K562 (cell line): ENCODE measurements around the gene TRIM62. TPM values are rescaled to one million over a fixed set of nuclear protein-coding genes. Genes with fewer than 3 reads are reported as not detected.
"Not testable (repeated sequence)": the region's sequence is repeated elsewhere in the genome, so short reads cannot be mapped to it uniquely, and the experiment has no call there.

Experiments
- ATAC-seq: fragments of 200-7000 bp; cut with Tn5 transposase; 3 replicates; pipeline ENCODE4 v1.9.1; 2020; ENCODE audit warnings: moderate library complexity
- BruUV-seq: library from RNA; stranded (reverse); fragments of 400-500 nt; replicated peaks from 2 replicates; lab custom pipeline; 2021; lab: Mats Ljungman, UMichigan
- CTCF ChIA-PET: fragments of 300-600 bp; formaldehyde crosslinking; extraction: SDS; loops from one replicate; lab custom pipeline; 2021; ENCODE audit warnings: low intra/inter-chr PET ratio; lab: Yijun Ruan, JAX
- POLR2A ChIA-PET: fragments of 300-600, 350-650 bp; sonication (Branson Sonifier 250); formaldehyde crosslinking; extraction: SDS; loops from one replicate; lab custom pipeline; 2021; ENCODE audit warnings: antibody characterized with exemption, inconsistent platforms; lab: Yijun Ruan, JAX
- DNase-seq, 4 experiments: peaks; one replicate each; pipeline versions ENCODE4 v3.0.0 to v3.0.0-alpha.2; 2011 to 2018; ENCODE audit warnings: low spot score in 3 of 4, mixed read lengths in 3 of 4; ENCODE audit errors: extremely low read depth in 1 of 4
- FAIRE-seq: peaks from 2 replicates; lab custom pipeline; 2011; peaks lifted over from hg19 to GRCh38; lab: Jason Lieb, UNC
- H2AFZ ChIP-seq: 2 replicates; pipeline ENCODE4 v1.6.0; 2011; ENCODE audit warnings: low read depth, low read length, control low read depth, inconsistent platforms
- H3K27ac ChIP-seq: fragments of 200-600 bp; 3 replicates; pipeline ENCODE4 v1.8.0; 2011; ENCODE audit warnings: low read depth, mild to moderate bottlenecking, control low read depth, inconsistent platforms, low read length, moderate library complexity, mixed read lengths; ENCODE audit errors: extremely low read depth
- H3K27me3 ChIP-seq, 2 experiments: fragments of 300-600 bp in 1 of 2; 2 replicates in 1 of 2; 3 replicates in 1 of 2; pipeline versions ENCODE4 v1.6.0 to v1.8.0; 2011; ENCODE audit warnings: inconsistent platforms in 2 of 2, low read length in 2 of 2, mild to moderate bottlenecking in 1 of 2, mixed read lengths in 1 of 2, moderate library complexity in 1 of 2; ENCODE audit not compliant: control insufficient read depth in 2 of 2, insufficient read depth in 2 of 2
- H3K36me3 ChIP-seq: fragments of 300-600 bp; 3 replicates; pipeline ENCODE4 v1.8.0; 2011; ENCODE audit warnings: mild to moderate bottlenecking, low read length, inconsistent platforms; ENCODE audit not compliant: control insufficient read depth, insufficient read depth
- H3K4me1 ChIP-seq, 2 experiments: fragments of 200-600 bp in 1 of 2; replicated peaks in 1 of 2; 2 replicates in 1 of 2; 3 replicates in 1 of 2; pipeline versions ENCODE4 v1.5.1 to v1.8.0; 2011; ENCODE audit warnings: inconsistent platforms in 2 of 2, low read length in 2 of 2, mild to moderate bottlenecking in 1 of 2, mixed read lengths in 1 of 2, moderate library complexity in 1 of 2; ENCODE audit not compliant: control insufficient read depth in 2 of 2, insufficient read depth in 2 of 2
- H3K4me2 ChIP-seq: 2 replicates; pipeline ENCODE4 v1.6.1; 2011; ENCODE audit warnings: low read length, control low read depth, inconsistent platforms, mixed read lengths; ENCODE audit not compliant: insufficient read depth
- H3K4me3 ChIP-seq: fragments of 200-600 bp; sonication (generic), shearing (Covaris generic); 2 replicates; pipeline ENCODE4 v1.5.1; 2016; ENCODE audit warnings: control low read depth, inconsistent platforms
- H3K79me2 ChIP-seq: fragments of 200-600 bp; 3 replicates; pipeline ENCODE4 v1.8.0; 2011; ENCODE audit warnings: low read length, inconsistent platforms; ENCODE audit not compliant: control insufficient read depth, insufficient read depth
- H3K9ac ChIP-seq, 2 experiments: 2 replicates each; pipeline versions ENCODE4 v1.6.0 to v1.6.1; 2011; ENCODE audit warnings: low read depth in 2 of 2, low read length in 2 of 2, control low read depth in 1 of 2, inconsistent platforms in 1 of 2, mild to moderate bottlenecking in 1 of 2, mixed read lengths in 1 of 2; ENCODE audit not compliant: insufficient read depth in 1 of 2
- H3K9me1 ChIP-seq: one replicate; pipeline ENCODE4 v1.6.0; 2011; ENCODE audit warnings: inconsistent platforms, mild to moderate bottlenecking, low read length, moderate library complexity; ENCODE audit not compliant: control insufficient read depth, insufficient read depth
- H3K9me3 ChIP-seq: replicated peaks from 2 replicates; pipeline ENCODE4 v1.5.1; 2011; ENCODE audit warnings: low read depth, low read length, inconsistent platforms; ENCODE audit not compliant: control insufficient read depth, insufficient read depth
- H4K20me1 ChIP-seq: replicated peaks from 2 replicates; pipeline ENCODE4 v1.6.1; 2011; ENCODE audit warnings: low read length, inconsistent platforms, mixed read lengths; ENCODE audit not compliant: control insufficient read depth, insufficient read depth
- TGIF2 ChIP-seq: sonication (generic); formaldehyde crosslinking; IDR thresholded peaks from 2 replicates; pipeline ENCODE4 v1.8.1; 2022; ENCODE audit warnings: mild to moderate bottlenecking, missing genetic modification reagents, moderate library complexity
- TRIM28 ChIP-seq: fragments of 450-650 bp; IDR thresholded peaks from 2 replicates; pipeline ENCODE4 v1.6.1; 2017
- ZFP30 ChIP-seq: fragments of 250-450 bp; sonication (Bioruptor Pico); IDR thresholded peaks from 2 replicates; pipeline ENCODE4 v1.8.0; 2022; ENCODE audit warnings: moderate library complexity, mild to moderate bottlenecking, inconsistent platforms, borderline replicate concordance
- WGBS: fragments of 100-300 bp; shearing (Covaris generic); methylation state at CpG from one replicate; pipeline ENCODE4 v1.1.6; 2016; ENCODE audit warnings: low coverage, mixed read lengths; ENCODE audit not compliant: insufficient coverage; ENCODE audit errors: missing lambda C conversion rate; 5-methylcytosine and 5-hydroxymethylcytosine counted together
- in situ Hi-C: fragments of 300-500 bp; cut with MboI; formaldehyde crosslinking; loops from 4 replicates; pipeline ENCODE4 v1.15.0; 2018; ENCODE audit warnings: inconsistent platforms, mixed read lengths
- intact Hi-C: fragments of 100-400 bp; cut with micrococcal nuclease; formaldehyde crosslinking; loops from 2 replicates; pipeline ENCODE4 v1.14.2; 2022
- polyA plus RNA-seq, 8 experiments: library from polyadenylated mRNA; depleted of rRNA in 4 of 8; stranded (reverse) in 5 of 8; unstranded in 3 of 8; fragments of >200 nt; fragmentation: Nextera tagmentation in 2 of 8; fragmentation: Illumina TruSeq in 1 of 8; extraction: Ambion mirVana in 2 of 8; extraction: Trizol in 1 of 8; gene quantifications; 2 replicates each; pipeline versions ENCODE4 v1.2.1 to v1.2.3, GENCODE V29; 2011 to 2014; ENCODE audit warnings: inconsistent platforms in 1 of 8, missing spikeins in 1 of 8
- total RNA-seq, 7 experiments: library from RNA; depleted of rRNA in 6 of 7; stranded (reverse); fragments of >200 nt in 6 of 7; fragmentation: Illumina TruSeq in 2 of 7; extraction: Trizol in 2 of 7; gene quantifications; 2 replicates each; pipeline versions ENCODE4 v1.2.1 to v1.2.3, GENCODE V29; 2011 to 2021; ENCODE audit warnings: low replicate concordance in 1 of 7
- TF ChIP-seq, protein P1 (sequence below): fragments of 450-650 bp; IDR thresholded peaks from 2 replicates; pipeline ENCODE4 v1.6.1; 2018; ENCODE audit warnings: mild to moderate bottlenecking, low read depth; ENCODE audit not compliant: partially characterized antibody

TRIM62 gene
- total and polyA plus RNA-seq, 9 of the 15 experiments (the other 6 are each of a cell fraction or from before 2014, with no cell fraction given) = 0.18 to 2.3 (median 0.52) TPM

GRCh38 chr1:33110477-33110876 lies 71.4 kb downstream of the TRIM62 start:
- H3K4me3 ChIP-seq = no peak overlapping the region
- no peaks in the 10 kb centered on the region for H3K4me1 ChIP-seq
- ATAC-seq = no peak
- CTCF ChIA-PET = no interaction called here
- intact Hi-C loops = no loop called here
- no peak for DNase-seq
- H3K9me1 ChIP-seq = no peaks in the 10 kb centered on the region
- FAIRE-seq = no peak
- in situ Hi-C loops = no loop called here
- peaks cover 5 to 9% of the 10 kb centered on the region in 2 experiments; a peak in 3 of 5 replicates for H3K27me3 ChIP-seq
- no peaks in the 10 kb centered on the region for H3K36me3 ChIP-seq
- no peaks in the 10 kb centered on the region for H3K79me2 ChIP-seq
- no peak overlapping the region for H3K4me2 ChIP-seq
- no peaks in the 10 kb centered on the region for H3K9me3 ChIP-seq
- BruUV-seq = no TSS peak
- H4K20me1 ChIP-seq = no peaks in the 10 kb centered on the region
- no peak overlapping the region for H3K9ac ChIP-seq
- no peak overlapping the region for H3K27ac ChIP-seq
- H2AFZ ChIP-seq = no peak overlapping the region
- TF ChIP-seq ZFP30 (CRISPR knock-in tag) = peak; percentile 83; the same call in 1 of the 2 replicates
- TF ChIP-seq, protein P1, sequence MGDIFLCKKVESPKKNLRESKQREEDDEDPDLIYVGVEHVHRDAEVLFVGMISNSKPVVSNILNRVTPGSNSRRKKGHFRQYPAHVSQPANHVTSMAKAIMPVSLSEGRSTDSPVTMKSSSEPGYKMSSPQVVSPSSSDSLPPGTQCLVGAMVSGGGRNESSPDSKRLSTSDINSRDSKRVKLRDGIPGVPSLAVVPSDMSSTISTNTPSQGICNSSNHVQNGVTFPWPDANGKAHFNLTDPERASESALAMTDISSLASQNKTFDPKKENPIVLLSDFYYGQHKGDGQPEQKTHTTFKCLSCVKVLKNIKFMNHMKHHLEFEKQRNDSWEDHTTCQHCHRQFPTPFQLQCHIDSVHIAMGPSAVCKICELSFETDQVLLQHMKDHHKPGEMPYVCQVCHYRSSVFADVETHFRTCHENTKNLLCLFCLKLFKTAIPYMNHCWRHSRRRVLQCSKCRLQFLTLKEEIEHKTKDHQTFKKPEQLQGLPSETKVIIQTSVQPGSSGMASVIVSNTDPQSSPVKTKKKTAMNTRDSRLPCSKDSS = peak; percentile 50
- TF ChIP-seq TGIF2 = no peak
- TF ChIP-seq TRIM28 = peak; percentile 47; the same call in 1 of the 2 replicates
- POLR2A ChIA-PET = no interaction called here

GRCh38 chr1:33100119-33100415 lies 81.8 kb downstream of the TRIM62 start:
- BruUV-seq, H3K4me2 ChIP-seq, H3K79me2 ChIP-seq, H3K4me3 ChIP-seq, H3K9me3 ChIP-seq, intact Hi-C loops, H4K20me1 ChIP-seq, ATAC-seq, H3K9ac ChIP-seq, H3K36me3 ChIP-seq, POLR2A ChIA-PET, FAIRE-seq, CTCF ChIA-PET, H3K4me1 ChIP-seq, H3K27ac ChIP-seq, H2AFZ ChIP-seq, H3K9me1 ChIP-seq, in situ Hi-C loops, DNase-seq: not testable (repeated sequence)
- 33% methylated on average over 4 of the region's 4 CpGs for WGBS
- peaks cover 8 to 15% of the 10 kb centered on the region in 2 experiments; a peak in 4 of 5 replicates for H3K27me3 ChIP-seq
